ENCODE measurements around the gene NAA38. TPM values are rescaled to one million over a fixed set of nuclear protein-coding genes. Genes with fewer than 3 reads are reported as not detected.
A peak's percentile ranks its signal among the peaks of the same experiment; 100 is the strongest.

Gene NAA38
- total RNA-seq, 3 donors from 2014 or later = 40.4 to 47.5 (median 41.5) TPM

DNA sequence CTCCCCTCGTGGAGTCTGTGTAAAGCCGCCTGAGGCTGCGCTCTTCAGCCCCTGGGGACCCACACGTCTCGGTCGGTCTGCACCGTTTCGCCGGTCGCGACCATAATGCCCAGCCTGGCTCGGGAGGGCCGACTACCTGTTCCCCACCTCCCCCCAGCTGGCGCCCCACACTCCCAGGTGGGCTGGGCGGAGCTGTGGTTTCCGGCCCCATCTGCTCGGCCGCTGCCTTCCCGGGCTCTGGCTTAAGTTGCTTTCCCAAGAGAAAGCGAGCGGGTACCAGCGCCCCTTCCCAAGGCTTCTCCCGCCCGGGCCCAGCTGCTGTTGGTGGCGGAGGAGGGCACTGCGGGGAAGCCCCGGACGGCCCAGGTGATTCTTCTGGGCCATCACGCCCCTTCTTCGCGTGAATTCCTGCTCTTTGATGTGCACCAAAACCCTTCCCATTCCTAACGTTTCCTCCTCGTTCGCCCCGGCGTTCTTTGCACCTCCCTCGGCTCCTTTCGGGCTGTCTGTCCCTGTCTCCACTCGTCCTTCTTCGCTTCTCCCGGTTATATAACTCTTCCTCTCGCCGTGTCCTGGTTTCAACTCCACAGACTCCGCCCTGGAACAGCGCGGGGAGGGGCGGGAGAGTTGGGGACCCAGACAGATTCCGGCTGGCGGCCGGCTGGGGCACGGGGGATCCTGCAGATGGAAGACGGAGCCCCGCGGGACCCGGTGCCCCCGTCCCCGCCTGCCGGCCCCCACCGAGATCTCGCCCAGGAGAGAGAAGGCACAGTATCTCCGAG, 21.4 kb downstream of the NAA38 start:
- Mint-ChIP-seq H3K4me1 (ENCODE audit: low read depth) (peaks cover 53% of the 10 kb centered on the region), H3K4me3 (peak overlapping the region; percentile 93), H3K9me3 (no peaks in the 10 kb centered on the region), H3K27me3 (ENCODE audit: low read depth) (no peaks in the 10 kb centered on the region), H3K36me3 (ENCODE audit: insufficient read depth) (peaks cover 12% of the 10 kb centered on the region)
- peak; percentile 46 for DNase-seq
- peak; percentile 0 for ATAC-seq

DNA sequence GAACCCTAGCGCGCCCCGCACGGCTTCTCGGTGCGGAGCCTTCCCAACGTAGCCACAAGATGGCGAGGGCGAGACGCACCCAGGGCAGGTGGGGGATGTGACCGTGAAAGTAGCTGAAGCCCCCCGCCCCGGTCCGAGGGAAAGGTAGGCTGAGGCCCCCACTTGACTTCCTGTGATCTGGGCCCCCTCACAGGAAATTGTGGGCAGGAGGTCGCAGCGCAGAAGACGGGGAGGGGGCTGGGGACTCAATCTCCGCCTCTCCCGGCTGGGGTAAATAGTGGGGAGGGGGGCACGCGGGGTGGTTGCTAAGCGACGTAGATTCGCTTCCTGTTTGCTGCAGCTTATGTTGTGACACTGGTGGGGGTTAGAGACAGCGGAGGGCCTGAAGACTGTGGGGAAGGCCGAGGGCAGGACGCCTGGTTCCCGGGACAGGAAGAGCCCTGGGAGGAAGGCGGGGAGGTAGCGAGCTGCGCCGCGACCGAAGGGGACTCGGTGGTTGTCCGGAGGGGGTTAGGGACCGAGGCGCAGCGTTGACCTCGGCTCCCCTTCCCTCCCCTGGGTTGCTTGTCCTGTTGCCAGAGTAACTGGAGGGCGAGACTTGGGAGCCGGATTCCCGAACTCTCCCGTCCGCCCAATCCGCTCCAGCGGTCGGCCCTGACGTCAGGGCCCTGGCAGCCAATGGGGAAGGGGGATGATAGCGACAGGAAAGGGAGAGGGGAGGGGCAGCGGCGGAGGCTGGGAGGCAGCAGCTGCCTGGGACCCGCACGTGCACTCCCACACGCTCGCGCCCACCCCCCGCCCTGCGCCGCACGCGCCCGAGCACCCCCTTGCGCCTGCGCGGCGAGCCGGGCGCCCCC, 22.2 kb downstream of the NAA38 start:
- DNase-seq (peak; percentile 86), ATAC-seq (peak; percentile 61 to 65)
- H3K36me3 Mint-ChIP-seq (ENCODE audit: insufficient read depth) = peaks cover 6% of the 10 kb centered on the region
- no peaks in the 10 kb centered on the region for H3K9me3 Mint-ChIP-seq
- H3K4me1 Mint-ChIP-seq (ENCODE audit: low read depth) = peaks cover 45% of the 10 kb centered on the region
- peaks cover 2% of the 10 kb centered on the region for H3K27me3 Mint-ChIP-seq (ENCODE audit: low read depth)
- H3K4me3 Mint-ChIP-seq = peak overlapping the region; percentile 93

DNA sequence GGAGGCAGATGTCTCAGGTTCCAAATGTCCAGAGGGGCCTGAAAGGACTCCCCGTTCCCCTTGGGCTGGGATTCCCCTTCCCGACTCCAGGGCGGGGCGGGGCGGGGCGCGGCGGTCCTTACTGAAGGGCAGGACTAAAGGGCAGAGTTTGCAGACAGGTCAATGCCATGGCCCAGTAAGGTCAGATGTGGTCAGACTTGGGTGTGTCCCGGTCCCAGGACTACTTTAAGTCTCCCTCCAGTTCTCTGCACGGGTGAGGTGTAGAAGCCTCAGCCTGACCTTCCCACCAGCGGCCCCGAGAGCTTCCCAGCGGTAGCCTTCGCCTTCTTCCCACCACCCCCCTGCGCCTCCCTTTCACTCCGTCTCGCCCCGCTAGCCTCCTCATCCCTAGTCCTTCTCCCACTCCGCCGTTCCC, 22.8 kb downstream of the NAA38 start:
- Mint-ChIP-seq H3K27me3 (ENCODE audit: low read depth) (peaks cover 2% of the 10 kb centered on the region), H3K4me1 (ENCODE audit: low read depth) (peaks cover 38% of the 10 kb centered on the region), H3K36me3 (ENCODE audit: insufficient read depth) (peaks cover 3% of the 10 kb centered on the region), H3K4me3 (peak overlapping the region; percentile 93), H3K9me3 (no peaks in the 10 kb centered on the region)
- peak; percentile 4 to 7 for ATAC-seq
- peak; percentile 43 for DNase-seq

DNA sequence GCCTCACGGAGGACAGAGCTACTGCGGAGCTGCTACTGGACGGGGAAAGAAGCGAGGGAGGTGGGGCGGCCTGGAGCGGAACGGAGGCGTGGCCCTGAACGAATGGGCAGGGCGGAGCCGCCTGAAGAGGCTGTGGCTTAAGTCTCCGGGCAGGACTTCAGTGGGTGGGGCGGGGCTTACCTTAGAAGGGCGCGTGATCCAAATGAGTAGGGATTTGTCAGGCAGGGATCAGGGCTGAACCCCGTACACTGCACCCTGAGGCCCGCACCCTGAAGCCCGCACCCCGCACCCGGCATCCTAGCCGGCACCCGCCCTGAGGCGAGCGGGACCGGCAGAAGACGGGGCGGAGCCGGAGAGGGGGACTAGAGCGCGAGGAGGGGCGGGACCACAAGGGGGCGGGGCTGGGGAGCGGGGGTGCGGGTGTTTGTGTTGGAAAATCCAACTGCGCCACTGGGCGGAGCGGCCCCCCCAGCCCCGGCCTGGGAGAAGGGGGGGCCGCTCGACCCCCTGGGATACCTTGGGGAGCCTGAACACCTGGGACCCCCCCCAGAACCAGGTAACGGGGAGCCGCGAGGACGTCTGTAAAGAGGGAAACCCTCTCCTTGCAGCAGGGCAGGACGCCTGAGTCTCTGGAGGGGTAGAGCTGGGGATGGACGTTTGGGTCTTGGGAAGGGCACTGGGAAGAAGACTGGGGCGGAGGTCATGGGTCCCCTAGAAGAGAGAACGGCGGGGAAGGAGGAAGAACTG, 23.4 kb downstream of the NAA38 start, which contains the start of gene KDM6B:
TSS of gene KDM6B (plus strand) at position 423 of the 747 bp plus-strand sequence. CDS start 11,338 bp downstream, outside the sequence.
- ATAC-seq (peak; percentile 66 to 68), DNase-seq (peak; percentile 82)
- Mint-ChIP-seq H3K27me3 (ENCODE audit: low read depth) (peaks cover 6% of the 10 kb centered on the region), H3K4me3 (peak within 1 kb of the TSS; percentile 93), H3K9me3 (no peaks in the 10 kb centered on the region), H3K4me1 (ENCODE audit: low read depth) (peaks cover 32% of the 10 kb centered on the region), H3K36me3 (ENCODE audit: insufficient read depth) (no peaks in the 10 kb centered on the region)

DNA sequence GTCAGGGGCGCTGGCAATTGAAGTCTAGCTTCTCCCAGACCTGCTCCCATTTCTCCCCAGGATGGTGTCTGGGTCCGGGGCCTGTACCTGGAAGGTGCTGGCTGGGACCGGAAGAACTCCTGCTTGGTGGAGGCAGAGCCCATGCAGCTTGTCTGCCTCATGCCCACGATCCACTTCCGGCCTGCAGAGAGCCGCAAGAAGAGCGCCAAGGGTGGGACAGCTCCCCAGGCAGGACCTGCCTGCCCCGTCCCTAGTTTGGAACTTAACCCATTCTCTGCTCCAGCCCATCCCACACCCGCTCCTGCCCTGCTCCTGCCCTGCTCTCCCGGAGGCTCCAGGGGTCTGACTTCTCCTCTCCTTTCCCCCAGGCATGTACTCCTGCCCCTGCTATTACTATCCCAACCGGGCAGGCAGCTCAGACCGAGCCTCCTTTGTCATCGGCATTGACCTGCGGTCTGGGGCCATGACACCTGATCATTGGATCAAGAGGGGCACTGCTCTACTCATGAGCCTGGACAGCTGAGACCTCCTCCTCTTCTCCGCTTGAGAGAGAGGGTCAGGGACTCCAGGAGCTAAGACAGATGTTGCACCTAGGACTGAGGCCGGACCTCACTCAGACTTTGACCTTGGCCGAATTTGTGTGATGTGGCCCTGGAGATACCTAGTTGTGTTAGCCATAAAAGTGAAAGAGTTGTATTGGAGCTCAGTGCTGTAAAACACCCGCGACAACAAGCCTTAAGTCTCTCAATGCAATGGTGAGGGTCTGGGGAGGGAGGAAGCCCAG, 24.2 kb downstream of the NAA38 start:
- DNase-seq (no peak), ATAC-seq (no peak)
- no peaks in the 10 kb centered on the region for H3K9me3 Mint-ChIP-seq
- peaks cover 6% of the 10 kb centered on the region for H3K27me3 Mint-ChIP-seq (ENCODE audit: low read depth)
- no peaks in the 10 kb centered on the region for H3K36me3 Mint-ChIP-seq (ENCODE audit: insufficient read depth)
- peak overlapping the region; percentile 93 for H3K4me3 Mint-ChIP-seq
- peaks cover 26% of the 10 kb centered on the region for H3K4me1 Mint-ChIP-seq (ENCODE audit: low read depth)

DNA sequence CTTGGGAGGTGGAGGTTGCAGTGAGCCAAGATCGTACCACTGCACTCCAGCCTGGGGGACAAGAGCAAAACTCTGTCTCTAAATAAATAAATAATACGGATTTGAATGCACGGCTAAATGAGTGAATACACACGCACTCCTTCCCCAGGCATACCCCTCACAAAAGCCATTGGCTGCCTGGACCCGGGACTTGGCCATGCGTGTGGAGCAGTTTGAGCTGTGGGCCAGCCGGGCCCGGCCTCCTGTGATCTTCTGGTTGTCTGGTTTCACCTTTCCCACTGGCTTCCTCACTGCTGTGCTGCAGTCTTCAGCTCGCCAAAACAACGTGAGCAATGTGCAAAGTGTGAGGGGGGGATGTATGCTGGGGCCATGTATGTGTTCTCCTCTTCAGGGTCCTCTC, 24.9 kb downstream of the NAA38 start:
- Mint-ChIP-seq H3K9me3 (no peaks in the 10 kb centered on the region), H3K36me3 (ENCODE audit: insufficient read depth) (no peaks in the 10 kb centered on the region), H3K4me3 (no peak overlapping the region), H3K4me1 (ENCODE audit: low read depth) (peaks cover 20% of the 10 kb centered on the region), H3K27me3 (ENCODE audit: low read depth) (peaks cover 11% of the 10 kb centered on the region)
- ATAC-seq (no peak), DNase-seq (no peak)

DNA sequence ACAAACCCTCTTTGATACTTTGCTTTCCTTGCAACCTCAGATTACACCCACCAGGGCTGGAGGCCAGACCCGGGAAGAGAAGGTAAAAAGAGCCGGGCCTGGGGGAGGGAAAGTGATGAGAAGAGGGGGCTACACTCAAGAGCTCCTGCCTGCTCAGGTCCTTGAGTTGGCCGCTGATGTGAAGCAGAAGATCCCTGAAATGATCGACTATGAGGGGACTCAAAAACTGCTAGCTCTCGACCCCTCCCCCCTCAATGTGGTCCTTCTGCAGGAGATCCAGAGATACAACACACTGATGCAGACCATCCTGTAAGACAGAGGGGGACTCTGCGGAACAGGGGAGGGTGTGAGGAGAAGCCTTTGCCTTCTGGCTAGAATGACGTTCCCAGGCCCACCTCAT, 26.1 kb downstream of the NAA38 start:
- no peak for DNase-seq
- H3K9me3 Mint-ChIP-seq = no peaks in the 10 kb centered on the region
- no peaks in the 10 kb centered on the region for H3K36me3 Mint-ChIP-seq (ENCODE audit: insufficient read depth)
- no peak for ATAC-seq
- no peak overlapping the region for H3K4me3 Mint-ChIP-seq
- H3K4me1 Mint-ChIP-seq (ENCODE audit: low read depth) = peaks cover 10% of the 10 kb centered on the region
- H3K27me3 Mint-ChIP-seq (ENCODE audit: low read depth) = peaks cover 11% of the 10 kb centered on the region

DNA sequence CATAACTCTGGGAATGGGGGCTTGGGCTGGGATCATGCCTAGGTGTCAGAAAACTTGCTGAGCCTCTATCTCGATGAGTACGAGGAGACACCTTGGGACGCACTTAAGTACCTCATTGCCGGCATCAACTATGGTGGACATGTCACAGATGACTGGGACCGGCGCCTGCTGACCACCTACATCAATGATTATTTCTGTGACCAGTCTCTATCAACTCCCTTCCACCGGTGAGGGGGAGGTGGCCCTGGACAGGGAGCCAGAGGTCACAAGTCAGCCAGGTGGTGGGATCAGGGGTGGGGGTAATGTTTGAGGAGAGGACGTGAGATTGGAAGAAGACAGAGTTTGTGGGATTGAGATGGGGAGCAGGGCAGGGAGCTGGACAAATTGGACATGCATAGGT, 26.7 kb downstream of the NAA38 start:
- H3K9me3 Mint-ChIP-seq = no peaks in the 10 kb centered on the region
- peaks cover 11% of the 10 kb centered on the region for H3K27me3 Mint-ChIP-seq (ENCODE audit: low read depth)
- no peak for DNase-seq
- ATAC-seq = no peak
- H3K4me1 Mint-ChIP-seq (ENCODE audit: low read depth) = peaks cover 7% of the 10 kb centered on the region
- H3K4me3 Mint-ChIP-seq = no peak overlapping the region
- H3K36me3 Mint-ChIP-seq (ENCODE audit: insufficient read depth) = no peaks in the 10 kb centered on the region

DNA sequence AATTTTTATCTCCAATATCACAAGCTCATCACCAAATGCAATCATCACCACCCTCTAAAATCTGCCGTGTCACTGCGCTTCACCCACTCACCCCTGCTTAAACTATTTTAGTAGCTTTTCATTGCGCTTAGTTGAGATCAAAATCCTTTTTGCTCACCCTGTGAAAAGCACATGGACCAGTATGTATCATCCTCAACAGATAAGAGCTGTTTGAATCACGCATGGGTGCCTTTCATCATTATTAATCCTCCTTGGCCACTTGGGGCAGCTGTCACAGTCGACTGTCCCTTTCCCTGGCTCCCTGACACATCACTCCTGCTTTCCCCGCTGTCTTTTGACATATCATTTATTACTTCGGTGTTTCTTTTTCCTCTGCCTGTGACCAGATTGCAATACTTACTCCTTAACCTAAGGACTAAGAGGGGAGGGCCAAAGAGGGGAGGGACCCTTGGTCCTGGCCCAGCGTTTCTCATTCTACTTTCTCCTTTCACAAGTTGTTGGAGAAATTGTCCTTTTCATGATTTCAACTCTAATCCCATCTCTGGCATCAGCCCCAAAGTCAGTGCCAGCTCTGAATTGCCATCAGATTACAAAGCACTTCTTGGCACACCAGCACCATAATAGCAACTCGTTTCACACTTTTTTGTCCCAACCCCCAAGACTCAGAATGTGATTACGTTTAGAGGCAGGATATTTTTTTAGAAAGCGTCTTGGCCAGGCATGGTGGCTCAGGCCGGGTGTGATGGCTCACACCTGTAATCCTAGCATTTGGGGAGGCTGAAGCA, 32.0 kb downstream of the NAA38 start:
- Mint-ChIP-seq H3K4me1 (ENCODE audit: low read depth) (peaks cover 3% of the 10 kb centered on the region), H3K27me3 (ENCODE audit: low read depth) (peaks cover 9% of the 10 kb centered on the region), H3K36me3 (ENCODE audit: insufficient read depth) (no peaks in the 10 kb centered on the region), H3K4me3 (no peak overlapping the region), H3K9me3 (no peaks in the 10 kb centered on the region)
- no peak for DNase-seq
- ATAC-seq = peak in 1 of 2 donors; percentile 28

DNA sequence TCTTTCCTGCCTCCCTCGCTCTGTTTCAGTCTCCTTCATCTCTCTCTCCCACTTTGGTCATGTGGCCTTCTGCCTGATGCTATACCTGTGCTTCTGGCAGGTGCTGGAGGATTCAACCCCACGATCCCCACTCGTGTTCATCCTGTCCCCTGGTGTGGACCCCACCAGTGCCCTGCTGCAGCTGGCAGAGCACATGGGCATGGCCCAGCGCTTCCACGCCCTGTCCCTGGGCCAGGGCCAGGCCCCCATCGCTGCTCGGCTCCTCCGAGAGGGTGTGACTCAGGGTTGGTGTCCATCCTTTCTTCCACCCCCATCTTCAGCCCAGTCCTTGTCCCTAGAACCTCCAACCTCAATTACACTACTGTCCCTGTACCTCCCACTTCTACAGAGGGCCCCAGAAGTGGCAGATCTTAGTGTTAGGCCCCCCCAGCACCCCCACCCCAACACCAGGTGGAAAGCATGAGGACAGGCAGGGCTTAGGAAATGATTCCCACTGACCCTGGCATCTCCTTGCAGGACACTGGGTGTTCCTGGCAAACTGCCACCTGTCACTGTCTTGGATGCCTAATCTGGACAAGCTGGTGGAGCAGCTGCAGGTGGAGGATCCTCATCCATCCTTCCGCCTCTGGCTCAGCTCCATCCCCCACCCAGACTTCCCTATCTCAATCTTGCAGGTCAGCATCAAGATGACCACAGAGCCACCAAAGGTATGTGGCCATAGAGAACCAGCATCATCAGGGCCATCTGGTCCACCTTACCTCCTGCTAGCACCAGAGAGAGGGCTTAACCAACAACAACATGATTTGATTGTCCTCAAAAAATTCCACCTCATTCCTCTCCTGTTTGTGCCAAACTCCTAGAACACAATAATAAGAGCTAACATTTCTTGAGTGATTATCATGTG, 33.1 kb downstream of the NAA38 start:
- H3K4me1 Mint-ChIP-seq (ENCODE audit: low read depth) = peaks cover 3% of the 10 kb centered on the region
- H3K4me3 Mint-ChIP-seq = no peak overlapping the region
- H3K36me3 Mint-ChIP-seq (ENCODE audit: insufficient read depth) = no peaks in the 10 kb centered on the region
- ATAC-seq (no peak), DNase-seq (no peak)
- H3K27me3 Mint-ChIP-seq (ENCODE audit: low read depth) = peaks cover 6% of the 10 kb centered on the region
- H3K9me3 Mint-ChIP-seq = no peaks in the 10 kb centered on the region

DNA sequence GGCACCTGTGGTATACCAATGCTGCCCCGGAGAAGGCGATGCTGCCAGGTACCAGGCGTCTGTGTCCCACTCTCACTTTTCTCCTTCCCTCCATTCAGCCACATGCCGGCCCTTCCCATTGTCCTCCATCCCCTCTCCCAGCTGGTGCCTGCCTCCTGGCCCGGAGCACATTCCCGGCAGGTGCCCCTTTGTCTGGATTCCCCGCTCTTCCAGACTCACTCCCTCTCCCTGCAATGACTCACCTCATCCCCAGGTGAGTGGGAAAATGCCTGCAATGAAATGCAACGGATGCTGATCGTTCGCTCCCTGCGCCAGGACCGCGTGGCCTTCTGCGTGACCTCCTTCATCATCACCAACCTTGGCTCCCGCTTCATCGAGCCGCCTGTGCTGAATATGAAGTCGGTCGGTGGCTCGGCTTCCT, 33.8 kb downstream of the NAA38 start:
- Mint-ChIP-seq H3K4me1 (ENCODE audit: low read depth) (peaks cover 3% of the 10 kb centered on the region), H3K9me3 (no peaks in the 10 kb centered on the region), H3K4me3 (no peak overlapping the region), H3K27me3 (ENCODE audit: low read depth) (peaks cover 5% of the 10 kb centered on the region), H3K36me3 (ENCODE audit: insufficient read depth) (no peaks in the 10 kb centered on the region)
- no peak for ATAC-seq
- DNase-seq = no peak

DNA sequence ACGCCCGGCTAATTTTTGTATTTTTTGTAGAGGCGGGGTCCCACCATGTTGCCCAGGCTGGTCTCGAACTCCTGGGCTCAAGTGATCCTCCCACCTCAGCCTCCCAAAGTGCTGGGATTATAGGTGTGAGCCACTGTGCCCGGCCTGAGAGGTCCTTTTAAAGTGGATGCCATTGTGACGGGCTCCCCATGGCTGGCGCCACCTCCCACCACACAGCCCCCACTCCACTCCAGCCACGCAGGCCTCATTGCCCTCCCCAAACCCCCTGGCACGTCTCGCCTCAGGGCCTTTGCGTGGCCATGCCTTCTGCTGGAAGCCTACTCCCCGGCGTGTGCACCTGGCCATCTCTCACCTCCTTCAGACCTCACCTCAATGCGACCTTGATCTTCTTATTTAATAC, 35.2 kb downstream of the NAA38 start:
- no peak for DNase-seq
- Mint-ChIP-seq H3K4me3 (no peak overlapping the region), H3K4me1 (ENCODE audit: low read depth) (peaks cover 3% of the 10 kb centered on the region), H3K27me3 (ENCODE audit: low read depth) (no peaks in the 10 kb centered on the region), H3K9me3 (no peaks in the 10 kb centered on the region), H3K36me3 (ENCODE audit: insufficient read depth) (no peaks in the 10 kb centered on the region)
- no peak for ATAC-seq
